ENCODE data around the gene LDAF1.

- TF ChIP-seq, protein P1, sequence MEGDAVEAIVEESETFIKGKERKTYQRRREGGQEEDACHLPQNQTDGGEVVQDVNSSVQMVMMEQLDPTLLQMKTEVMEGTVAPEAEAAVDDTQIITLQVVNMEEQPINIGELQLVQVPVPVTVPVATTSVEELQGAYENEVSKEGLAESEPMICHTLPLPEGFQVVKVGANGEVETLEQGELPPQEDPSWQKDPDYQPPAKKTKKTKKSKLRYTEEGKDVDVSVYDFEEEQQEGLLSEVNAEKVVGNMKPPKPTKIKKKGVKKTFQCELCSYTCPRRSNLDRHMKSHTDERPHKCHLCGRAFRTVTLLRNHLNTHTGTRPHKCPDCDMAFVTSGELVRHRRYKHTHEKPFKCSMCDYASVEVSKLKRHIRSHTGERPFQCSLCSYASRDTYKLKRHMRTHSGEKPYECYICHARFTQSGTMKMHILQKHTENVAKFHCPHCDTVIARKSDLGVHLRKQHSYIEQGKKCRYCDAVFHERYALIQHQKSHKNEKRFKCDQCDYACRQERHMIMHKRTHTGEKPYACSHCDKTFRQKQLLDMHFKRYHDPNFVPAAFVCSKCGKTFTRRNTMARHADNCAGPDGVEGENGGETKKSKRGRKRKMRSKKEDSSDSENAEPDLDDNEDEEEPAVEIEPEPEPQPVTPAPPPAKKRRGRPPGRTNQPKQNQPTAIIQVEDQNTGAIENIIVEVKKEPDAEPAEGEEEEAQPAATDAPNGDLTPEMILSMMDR (IDR thresholded peaks at IDR 0.05) = no peak
- no peak for TF ChIP-seq EZH2 (IDR thresholded peaks at IDR 0.05; ENCODE audit: borderline replicate concordance, insufficient read depth, low read depth, low read length, poor library complexity, severe bottlenecking)
Measured at GRCh38 chr16:21175397-21175796, 16.9 kb downstream of the LDAF1 start.
